ENCODE measurements around the gene SUN2. TPM values are rescaled to one million over a fixed set of nuclear protein-coding genes. Genes with fewer than 3 reads are reported as not detected.

SUN2 gene
- total RNA-seq, 1 experiment from 2014 or later: 169 TPM

GRCh38 chr22:38732251-38732815 lies 23.5 kb downstream of the SUN2 start:
- Histone ChIP-seq H2AFZ (no peak overlapping the region), H3F3A (ENCODE audit: insufficient read depth, low read depth) (peaks cover 53% of the 10 kb centered on the region), H3K27ac (no peak overlapping the region), H3K9me3 (ENCODE audit: insufficient read depth, low read depth) (no peaks in the 10 kb centered on the region), H3K27me3 (ENCODE audit: insufficient read depth, low read depth) (no peaks in the 10 kb centered on the region), H3K36me3 (ENCODE audit: low read depth) (peaks cover 46% of the 10 kb centered on the region), H3K4me1 (replicated peaks; ENCODE audit: insufficient read depth) (peaks cover 7% of the 10 kb centered on the region; the same call in 1 of the 2 replicates), H3K9me2 (ENCODE audit: insufficient read depth) (no peaks in the 10 kb centered on the region), H3K4me3 (no peak overlapping the region), H3K79me2 (ENCODE audit: low read depth) (no peaks in the 10 kb centered on the region), H3K4me2 (no peak overlapping the region), H4K20me1 (ENCODE audit: insufficient read depth) (peaks cover 31% of the 10 kb centered on the region)
- CTCF ChIA-PET: interaction anchor here (2.3 kb wide), 1 partner anchor 34 kb away, joined by 10 read pairs; no protein-coding TSS in a partner anchor
- DNase-seq: no peak
- TF ChIP-seq, protein P1, sequence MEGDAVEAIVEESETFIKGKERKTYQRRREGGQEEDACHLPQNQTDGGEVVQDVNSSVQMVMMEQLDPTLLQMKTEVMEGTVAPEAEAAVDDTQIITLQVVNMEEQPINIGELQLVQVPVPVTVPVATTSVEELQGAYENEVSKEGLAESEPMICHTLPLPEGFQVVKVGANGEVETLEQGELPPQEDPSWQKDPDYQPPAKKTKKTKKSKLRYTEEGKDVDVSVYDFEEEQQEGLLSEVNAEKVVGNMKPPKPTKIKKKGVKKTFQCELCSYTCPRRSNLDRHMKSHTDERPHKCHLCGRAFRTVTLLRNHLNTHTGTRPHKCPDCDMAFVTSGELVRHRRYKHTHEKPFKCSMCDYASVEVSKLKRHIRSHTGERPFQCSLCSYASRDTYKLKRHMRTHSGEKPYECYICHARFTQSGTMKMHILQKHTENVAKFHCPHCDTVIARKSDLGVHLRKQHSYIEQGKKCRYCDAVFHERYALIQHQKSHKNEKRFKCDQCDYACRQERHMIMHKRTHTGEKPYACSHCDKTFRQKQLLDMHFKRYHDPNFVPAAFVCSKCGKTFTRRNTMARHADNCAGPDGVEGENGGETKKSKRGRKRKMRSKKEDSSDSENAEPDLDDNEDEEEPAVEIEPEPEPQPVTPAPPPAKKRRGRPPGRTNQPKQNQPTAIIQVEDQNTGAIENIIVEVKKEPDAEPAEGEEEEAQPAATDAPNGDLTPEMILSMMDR (conservative IDR thresholded peaks at IDR 0.05): no peak
- TF ChIP-seq EZH2 (IDR thresholded peaks at IDR 0.05; ENCODE audit: low read depth): no peak
- POLR2A ChIA-PET (ENCODE audit: unreplicated experiment): interaction anchor here (1.1 kb wide), 1 partner anchor 36 kb away, joined by 4 read pairs; no protein-coding TSS in a partner anchor
- intact Hi-C loops (cut with micrococcal nuclease; ENCODE audit: unreplicated experiment): no loop called here
- TSS peak; percentile 1 for BruUV-seq (replicated peaks)

DNA sequence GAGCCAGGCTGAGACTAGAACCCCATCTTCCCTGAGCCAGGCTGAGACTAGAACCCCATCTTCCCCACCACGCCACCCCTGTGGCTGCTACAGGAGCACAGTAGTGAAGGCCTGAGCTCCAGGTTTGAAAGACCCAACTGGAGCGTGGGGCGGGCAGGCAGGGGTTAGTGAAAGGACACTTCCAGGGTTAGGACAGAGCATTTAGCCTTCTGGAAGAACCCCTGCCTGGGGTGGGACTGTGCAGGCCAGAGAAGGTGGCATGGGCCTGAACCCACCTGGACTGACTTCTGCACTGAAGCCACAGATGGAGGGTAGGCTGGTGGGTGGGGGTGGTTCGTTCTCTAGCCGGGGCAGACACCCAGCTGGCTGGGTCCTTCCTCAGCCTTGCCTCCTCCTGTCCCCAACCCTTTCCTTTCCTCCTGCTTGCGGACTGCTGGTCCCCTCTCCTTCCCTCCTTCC lies 24.1 kb downstream of the SUN2 start:
- DNase-seq: no peak
- Histone ChIP-seq H3K27me3 (ENCODE audit: insufficient read depth, low read depth) (no peaks in the 10 kb centered on the region), H3K9me2 (ENCODE audit: insufficient read depth) (no peaks in the 10 kb centered on the region), H4K20me1 (ENCODE audit: insufficient read depth) (peaks cover 32% of the 10 kb centered on the region), H3K4me3 (no peak overlapping the region), H3K4me1 (replicated peaks; ENCODE audit: insufficient read depth) (peaks cover 7% of the 10 kb centered on the region; the same call in 1 of the 2 replicates), H2AFZ (no peak overlapping the region), H3K36me3 (ENCODE audit: low read depth) (peaks cover 52% of the 10 kb centered on the region), H3K9me3 (ENCODE audit: insufficient read depth, low read depth) (no peaks in the 10 kb centered on the region), H3F3A (ENCODE audit: insufficient read depth, low read depth) (peaks cover 47% of the 10 kb centered on the region), H3K79me2 (ENCODE audit: low read depth) (no peaks in the 10 kb centered on the region), H3K27ac (no peak overlapping the region), H3K4me2 (no peak overlapping the region)
- ChIA-PET POLR2A (ENCODE audit: unreplicated experiment) (no interaction called here), CTCF (no interaction called here)
- no peak for TF ChIP-seq EZH2 (IDR thresholded peaks at IDR 0.05; ENCODE audit: low read depth)
- TF ChIP-seq, protein P1 (conservative IDR thresholded peaks at IDR 0.05): no peak
- intact Hi-C loops (cut with micrococcal nuclease; ENCODE audit: unreplicated experiment): no loop called here
- no TSS peak for BruUV-seq (replicated peaks)

GRCh38 chr22:38730411-38730871 lies 25.4 kb downstream of the SUN2 start:
- H3K9me3 ChIP-seq (ENCODE audit: insufficient read depth, low read depth): no peaks in the 10 kb centered on the region
- H2AFZ ChIP-seq: no peak overlapping the region
- no TSS peak for BruUV-seq (replicated peaks)
- no peak for DNase-seq
- peaks cover 32% of the 10 kb centered on the region for H4K20me1 ChIP-seq (ENCODE audit: insufficient read depth)
- ChIA-PET POLR2A (ENCODE audit: unreplicated experiment) (no interaction called here), CTCF (no interaction called here)
- intact Hi-C loops (cut with micrococcal nuclease; ENCODE audit: unreplicated experiment): no loop called here
- no peaks in the 10 kb centered on the region for H3K9me2 ChIP-seq (ENCODE audit: insufficient read depth)
- H3K36me3 ChIP-seq (ENCODE audit: low read depth): peaks cover 55% of the 10 kb centered on the region
- peaks cover 7% of the 10 kb centered on the region; the same call in 1 of the 2 replicates for H3K4me1 ChIP-seq (replicated peaks; ENCODE audit: insufficient read depth)
- no peak overlapping the region for H3K4me2 ChIP-seq
- no peak overlapping the region for H3K27ac ChIP-seq
- H3K4me3 ChIP-seq: no peak overlapping the region
- no peaks in the 10 kb centered on the region for H3K27me3 ChIP-seq (ENCODE audit: insufficient read depth, low read depth)
- H3K79me2 ChIP-seq (ENCODE audit: low read depth): no peaks in the 10 kb centered on the region
- TF ChIP-seq EZH2 (IDR thresholded peaks at IDR 0.05; ENCODE audit: low read depth): no peak
- TF ChIP-seq, protein P1 (conservative IDR thresholded peaks at IDR 0.05): no peak
- peaks cover 46% of the 10 kb centered on the region for H3F3A ChIP-seq (ENCODE audit: insufficient read depth, low read depth)

Measured in PC-9 (cell line).